Adrenal gland (tissue), 12 donors: ENCODE results near the gene ARL3. TPM values are rescaled to one million over a fixed set of nuclear protein-coding genes. Genes with fewer than 3 reads are reported as not detected.
"Not testable (repeated sequence)": the region's sequence is repeated elsewhere in the genome, so short reads cannot be mapped to it uniquely, and the experiment has no call there.

Experiments
- DNase-seq, 7 donors: peaks; one replicate each; pipeline ENCODE4 v3.0.0-alpha.2; 2019 to 2020
- H3K27ac ChIP-seq, 5 donors: fragments of 200-600 bp; sonication (generic) in 4 of 5; 1 replicate in 3 of 5; 2 replicates in 2 of 5; pipeline versions ENCODE4 v1.5.1 to v1.8.0; 2016 to 2020; ENCODE audit warnings: mild to moderate bottlenecking in 1 of 5
- H3K27me3 ChIP-seq: fragments of 200-600 bp; 2 replicates; pipeline ENCODE4 v1.8.0; 2021
- H3K36me3 ChIP-seq, 2 donors: fragments of 200-600 bp; replicated peaks in 1 of 2; 1 replicate in 1 of 2; 2 replicates in 1 of 2; pipeline versions ENCODE4 v1.5.1 to v1.8.0; 2018 to 2022
- H3K4me1 ChIP-seq, 2 donors: fragments of 200-600 bp; replicated peaks in 1 of 2; 1 replicate in 1 of 2; 2 replicates in 1 of 2; pipeline versions ENCODE4 v1.5.1 to v1.8.0; 2018 to 2021
- H3K4me3 ChIP-seq, 4 donors: fragments of 200-600 bp; sonication (generic) in 3 of 4; one replicate each; pipeline ENCODE4 v1.5.1; 2016 to 2018
- H3K9me3 ChIP-seq, 3 donors: fragments of 200-600 bp; sonication (generic) in 1 of 3; replicated peaks in 1 of 3; 1 replicate in 2 of 3; 2 replicates in 1 of 3; pipeline versions ENCODE4 v1.5.1 to v1.8.0; 2016 to 2021
- CTCF ChIP-seq, 6 experiments: fragments of 450-650 bp in 4 of 6; fragments of 200-600 bp in 2 of 6; sonication (generic) in 1 of 6; IDR thresholded peaks; 1 replicate in 5 of 6; 2 replicates in 1 of 6; pipeline versions ENCODE4 v1.5.1 to v1.8.0; 2016 to 2021; ENCODE audit warnings: antibody characterized with exemption in 6 of 6, mild to moderate bottlenecking in 2 of 6, moderate library complexity in 1 of 6
- POLR2A ChIP-seq, 2 donors: fragments of 450-650 bp; IDR thresholded peaks; one replicate each; pipeline ENCODE4 v1.6.1; 2017; ENCODE audit warnings: antibody characterized with exemption in 2 of 2, mild to moderate bottlenecking in 2 of 2, moderate library complexity in 1 of 2
- WGBS, 4 donors: extraction: QIAGEN DNeasy Blood & Tissue Kit in 2 of 4; methylation state at CpG; one replicate each; pipeline versions ENCODE4 v1.1.5 to v1.1.7; 2013 to 2017; 5-methylcytosine and 5-hydroxymethylcytosine counted together
- intact Hi-C, 2 donors: fragments of 100-400 bp; cut with DNase I; formaldehyde crosslinking; loops; one replicate each; pipeline versions ENCODE4 v1.14.1 to v1.15.0; 2022 to 2023
- polyA plus RNA-seq, 3 donors: library from polyadenylated mRNA; stranded (reverse); fragments of 200-250 nt in 2 of 3; fragments of 350-450 nt in 1 of 3; fragmentation: Illumina TruSeq in 1 of 3; extraction: RNeasy Lipid Tissue Mini Kit (QIAGEN cat#74804) in 1 of 3; gene quantifications; one replicate each; pipeline ENCODE4 v1.2.3, GENCODE V29; 2013 to 2014
- total RNA-seq, 9 donors: library from RNA; depleted of rRNA in 4 of 9; stranded (reverse); fragments of >200 nt in 4 of 9; fragments of 120-200 nt in 1 of 9; fragmentation: NEBNext Ultra II Directional in 1 of 9; extraction: Animal tissue kit (Norgen Biotek cat#: 25700) in 1 of 9; gene quantifications; one replicate each; pipeline versions ENCODE4 v1.1.0 to v1.2.4, GENCODE V29; 2013 to 2023
- donor health status: healthy with polysubstance abuse.
- donor health status: Bipolar disorder and iron deficiency.
- donor health status: DM: yes; HTN: yes; CAD: no.
- donor health status: DM: no; HTN: no; CAD: no.
- donor health status: DM: no; HTN: no; CAD: no.
- donor health status: DM: yes; HTN: yes; CAD: no.

ARL3 gene
- total and polyA plus RNA-seq, 12 donors, result 4.8 to 20.5 (median 8.8) TPM

DNA sequence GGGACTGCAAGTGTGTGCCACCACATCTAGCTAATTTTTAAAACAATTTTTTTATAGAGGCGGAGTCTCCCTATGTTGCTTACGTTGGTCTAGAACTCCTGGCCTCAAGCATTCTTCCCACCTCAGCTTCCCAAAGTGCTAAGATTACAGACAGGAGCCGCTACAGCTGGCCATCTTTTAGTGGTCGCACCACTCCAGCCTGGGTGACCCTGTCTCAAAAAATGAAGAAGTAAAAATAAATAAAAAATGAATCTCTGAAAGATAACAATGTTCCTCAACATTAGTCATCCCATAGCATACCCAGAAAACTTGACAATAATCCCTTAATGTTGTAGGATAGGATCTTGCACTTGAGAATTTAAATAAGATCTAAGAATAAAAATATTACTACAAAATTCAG is 47.8 kb upstream of the ARL3 start:
- no peak overlapping the region for H3K4me3 ChIP-seq
- H3K4me1 ChIP-seq, result peaks cover 34 to 73% of the 10 kb centered on the region in 2 donors
- peaks cover 0 to 4% of the 10 kb centered on the region in 2 donors for H3K36me3 ChIP-seq
- no peaks in the 10 kb centered on the region for H3K27me3 ChIP-seq
- DNase-seq, result no peak
- no peaks in the 10 kb centered on the region for H3K9me3 ChIP-seq
- TF ChIP-seq CTCF (IDR thresholded peaks at IDR 0.05), result no peak
- TF ChIP-seq POLR2A (IDR thresholded peaks at IDR 0.05), result no peak
- peak overlapping the region in 3 of 5 donors; percentile 33 to 84 (median 35) for H3K27ac ChIP-seq
- WGBS, 4 donors, result 89 to 90% (median 89%) methylated on average over 4 of the region's 4 CpGs
- intact Hi-C loops, result no loop called here

DNA sequence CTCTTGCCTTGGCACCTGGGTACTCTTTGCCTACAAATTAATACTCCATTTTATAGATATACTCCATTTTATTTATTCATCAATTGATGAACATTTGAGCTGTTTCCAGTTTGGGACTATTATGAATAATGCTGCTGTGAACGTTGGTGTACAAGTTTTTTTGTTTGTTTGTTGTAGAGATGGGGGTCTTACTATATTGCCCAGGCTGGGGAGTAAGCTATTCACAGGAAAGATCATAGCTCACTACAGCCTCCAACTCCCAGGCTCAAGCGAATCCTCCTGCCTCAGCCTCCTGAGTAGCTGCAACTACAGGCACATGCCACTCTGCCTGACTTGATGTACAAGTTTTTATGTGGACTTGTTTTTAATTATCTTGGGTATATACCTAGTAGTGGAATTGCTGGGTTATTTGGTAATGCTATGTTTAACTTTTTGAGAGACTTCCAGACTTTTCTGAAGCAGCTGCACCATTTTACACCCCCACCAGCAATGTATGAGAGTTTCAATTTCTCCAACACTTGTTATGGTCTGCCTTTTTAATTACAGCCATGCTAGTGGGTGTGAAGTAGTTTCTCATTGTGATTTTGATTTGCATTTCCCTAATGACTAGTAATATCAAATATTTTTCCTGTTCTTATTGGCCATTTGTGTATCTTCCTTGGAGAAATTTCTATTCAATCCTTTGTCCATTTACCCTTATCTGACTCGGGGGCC is 45.5 kb upstream of the ARL3 start:
- H3K4me3 ChIP-seq, result peak overlapping the region in 1 of 4 donors; percentile 25
- no peaks in the 10 kb centered on the region for H3K9me3 ChIP-seq
- intact Hi-C loops, result no loop called here
- peaks cover 27 to 56% of the 10 kb centered on the region in 2 donors for H3K4me1 ChIP-seq
- 62 to 80% (median 73%) methylated on average over 3 of the region's 3 CpGs for WGBS, 4 donors
- H3K27ac ChIP-seq, result peak overlapping the region in 3 of 5 donors; percentile 0 to 79 (median 77)
- H3K36me3 ChIP-seq, result peaks cover 0 to 4% of the 10 kb centered on the region in 2 donors
- TF ChIP-seq POLR2A (IDR thresholded peaks at IDR 0.05) (peak in 1 of 2 donors; percentile 17), CTCF (IDR thresholded peaks at IDR 0.05) (no peak)
- no peak for DNase-seq
- H3K27me3 ChIP-seq, result no peaks in the 10 kb centered on the region

DNA sequence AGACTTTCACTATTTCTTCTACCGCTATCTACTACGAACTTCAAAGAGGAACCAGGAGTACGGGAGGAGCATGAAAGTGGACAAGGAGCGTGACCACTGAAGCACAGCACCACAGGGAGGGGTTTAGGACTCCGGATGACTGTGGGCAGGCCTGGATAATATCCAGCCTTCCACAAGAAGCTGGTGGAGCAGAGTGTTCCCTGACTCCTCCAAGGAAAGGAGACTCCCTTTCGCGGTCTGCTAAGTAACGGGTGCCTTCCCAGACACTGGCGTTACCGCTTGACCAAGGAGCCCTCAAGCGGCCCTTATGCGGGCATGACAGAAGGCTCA is 44.7 kb upstream of the ARL3 start:
- H3K36me3 ChIP-seq, intact Hi-C loops, H3K4me3 ChIP-seq, H3K9me3 ChIP-seq, H3K27me3 ChIP-seq: not testable (repeated sequence)
- DNase-seq, result peak in 5 of 7 donors; percentile 49 to 74 (median 64)
- peak in 1 of 2 donors; percentile 53 for TF ChIP-seq POLR2A (IDR thresholded peaks at IDR 0.05)
- WGBS, 4 donors, result 10 to 25% (median 17%) methylated on average over 5 to 8 of the region's 12 CpGs
- Histone ChIP-seq H3K27ac (peak overlapping the region; percentile 11 to 79 (median 56)), H3K4me1 (peaks cover 22 to 56% of the 10 kb centered on the region in 2 donors)

GRCh38 chr10:102758240-102758932 is 44.2 kb upstream of the ARL3 start:
- Histone ChIP-seq H3K4me3 (no peak overlapping the region), H3K9me3 (no peaks in the 10 kb centered on the region)

More at GRCh38 chr10:102758240-102758932, 44.2 kb upstream of the ARL3 start:
- Histone ChIP-seq H3K36me3 (no peaks in the 10 kb centered on the region), H3K4me1 (peaks cover 23 to 56% of the 10 kb centered on the region in 2 donors), H3K27ac (peak overlapping the region; percentile 11 to 79 (median 56)), H3K27me3 (no peaks in the 10 kb centered on the region)
- WGBS, 4 donors, result 40 to 47% (median 43%) methylated on average over 9 of the region's 9 CpGs
- DNase-seq, result no peak
- no peak for TF ChIP-seq CTCF (IDR thresholded peaks at IDR 0.05)
- no peak for TF ChIP-seq POLR2A (IDR thresholded peaks at IDR 0.05)
- intact Hi-C loops, result no loop called here
